NCI-H524 (cell line): ENCODE measurements around the gene PRKRA.
A peak's percentile ranks its signal among the peaks of the same experiment; 100 is the strongest.
"Not testable (repeated sequence)": the region's sequence is repeated elsewhere in the genome, so short reads cannot be mapped to it uniquely, and the experiment has no call there.

Experiments used
- DNase-seq, 2 experiments: peaks; one replicate each; lab custom pipeline; 2025; lab: John Stamatoyannopoulos, UW

PRKRA gene

GRCh38 chr2:178457390-178457886, 6.5 kb upstream of the PRKRA start:
- no peak for DNase-seq

DNA sequence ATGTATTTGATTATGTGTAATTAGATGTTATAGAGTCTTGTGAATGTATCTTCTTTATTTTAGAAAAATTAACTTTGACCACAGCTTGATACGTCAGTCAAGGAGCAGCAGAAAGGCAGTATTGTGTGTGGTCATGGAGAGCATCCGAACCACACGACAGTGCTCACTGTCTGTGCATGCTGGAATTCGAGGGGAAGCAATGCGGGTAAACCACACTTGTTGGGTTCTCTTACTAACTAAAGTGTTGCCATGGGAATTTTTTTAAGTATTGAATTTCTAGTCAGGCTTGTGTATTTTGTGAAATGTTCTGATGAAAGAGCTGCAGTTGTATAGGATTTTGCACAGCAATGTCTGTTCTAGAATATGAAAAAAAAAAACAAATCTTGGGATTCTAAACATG, 5.0 kb upstream of the PRKRA start:
- DNase-seq, result no peak

- DNase-seq, result no peak
Measured at GRCh38 chr2:178452870-178453269, 1.9 kb upstream of the PRKRA start.

DNA sequence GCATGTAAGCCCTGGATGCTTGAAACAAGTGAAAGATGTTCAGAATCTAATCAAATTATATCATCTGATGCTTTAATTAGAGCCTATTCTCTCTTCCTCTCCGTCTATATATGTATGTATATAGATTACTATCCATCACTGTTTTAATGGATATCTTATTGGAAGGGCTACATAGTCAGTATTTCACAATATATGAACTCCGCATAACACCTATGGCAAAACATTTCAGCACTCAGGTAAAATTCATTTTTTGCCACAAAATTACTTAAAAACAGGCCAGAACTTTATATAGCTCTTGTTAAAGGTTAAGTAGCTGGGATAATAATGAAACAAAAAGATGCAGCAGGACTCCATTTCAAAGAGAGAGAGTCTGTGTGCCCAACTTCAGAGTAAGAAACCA, 1.4 kb upstream of the PRKRA start:
- DNase-seq, result no peak

- peak in 1 of 2 experiments; percentile 75 for DNase-seq
Measured at GRCh38 chr2:178450524-178450773, 526 bp downstream of the PRKRA start.

DNA sequence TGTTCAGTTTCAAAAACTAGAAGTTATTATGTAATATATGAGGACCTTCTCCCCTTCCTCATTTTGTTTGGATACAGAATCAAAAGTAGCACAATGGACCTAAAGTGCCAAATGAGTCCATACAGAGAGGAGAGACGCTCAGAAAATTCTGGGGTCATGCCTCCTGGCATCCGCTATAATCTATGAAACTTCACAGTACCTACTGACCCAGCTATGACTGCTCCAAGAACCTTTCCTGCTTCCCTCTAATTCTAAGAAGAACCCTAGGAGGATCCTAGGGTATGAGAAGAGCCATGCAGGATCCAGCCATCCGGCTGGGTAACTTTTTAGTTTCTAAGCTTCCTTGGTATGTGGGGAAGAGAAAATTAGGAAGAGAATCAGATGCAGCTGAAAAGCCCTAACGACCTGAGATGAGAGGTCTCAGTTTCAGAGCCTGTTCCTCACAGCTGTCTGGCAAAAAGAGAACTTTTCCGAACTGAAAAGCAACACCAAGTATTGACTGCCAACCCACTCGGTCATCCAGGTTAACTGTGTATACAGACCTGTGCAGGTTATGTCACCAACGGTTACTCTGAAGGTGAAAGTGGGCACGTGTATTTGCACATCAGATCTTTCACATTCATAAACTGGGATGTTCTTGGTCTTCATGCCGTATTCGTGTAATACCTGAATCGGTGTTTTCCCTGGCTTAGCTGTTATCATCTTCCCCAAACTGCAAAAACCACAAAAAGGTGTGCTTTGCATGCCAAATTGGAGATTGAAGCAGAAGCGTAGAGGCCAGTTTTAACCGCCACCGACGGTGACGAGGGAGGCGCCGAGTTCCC, 1.1 kb downstream of the PRKRA start:
- peak in 1 of 2 experiments; percentile 28 for DNase-seq

- no peak for DNase-seq
Measured at GRCh38 chr2:178448968-178449661, 1.9 kb downstream of the PRKRA start.

DNA sequence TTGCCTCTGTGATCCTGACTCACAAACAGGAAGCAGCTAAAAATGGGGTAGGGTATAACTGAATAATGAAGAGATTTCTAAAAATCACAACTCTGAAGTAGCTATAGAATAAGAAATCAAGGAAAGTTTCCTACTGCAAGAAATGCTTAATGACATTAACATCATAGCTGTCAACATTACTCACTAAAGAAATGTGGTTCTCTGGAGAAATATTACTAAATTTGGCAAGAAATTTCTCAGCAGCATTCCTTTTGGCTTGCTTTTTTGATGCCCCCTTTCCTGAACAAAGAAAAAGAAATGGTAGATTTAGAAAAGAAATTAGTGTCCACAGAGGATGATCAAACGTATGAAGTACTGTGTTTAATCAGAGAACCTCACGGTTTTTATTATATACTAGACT, 9.5 kb downstream of the PRKRA start:
- no peak for DNase-seq

- DNase-seq, result no peak
Measured at GRCh38 chr2:178436662-178437061, 14.3 kb downstream of the PRKRA start.

DNA sequence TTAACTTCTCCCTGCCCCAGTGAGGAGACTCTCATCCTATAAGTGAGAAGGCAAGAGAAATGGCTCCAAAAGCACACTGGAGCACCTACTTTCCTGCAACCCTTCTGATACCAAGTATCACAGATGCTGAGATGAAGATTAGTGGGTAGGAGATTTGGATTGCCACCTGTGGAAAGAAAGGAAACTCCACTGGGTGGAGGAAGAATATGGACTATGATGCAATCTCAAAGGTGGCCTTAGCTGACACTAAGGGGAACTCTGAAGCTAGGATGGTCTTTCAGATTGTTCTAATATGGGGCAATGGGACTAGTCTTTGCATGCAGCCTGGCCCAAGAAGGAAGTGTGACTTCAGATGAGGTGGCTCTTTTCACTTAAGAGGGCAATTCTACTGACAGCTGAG, 21.6 kb downstream of the PRKRA start:
- DNase-seq, result no peak

DNA sequence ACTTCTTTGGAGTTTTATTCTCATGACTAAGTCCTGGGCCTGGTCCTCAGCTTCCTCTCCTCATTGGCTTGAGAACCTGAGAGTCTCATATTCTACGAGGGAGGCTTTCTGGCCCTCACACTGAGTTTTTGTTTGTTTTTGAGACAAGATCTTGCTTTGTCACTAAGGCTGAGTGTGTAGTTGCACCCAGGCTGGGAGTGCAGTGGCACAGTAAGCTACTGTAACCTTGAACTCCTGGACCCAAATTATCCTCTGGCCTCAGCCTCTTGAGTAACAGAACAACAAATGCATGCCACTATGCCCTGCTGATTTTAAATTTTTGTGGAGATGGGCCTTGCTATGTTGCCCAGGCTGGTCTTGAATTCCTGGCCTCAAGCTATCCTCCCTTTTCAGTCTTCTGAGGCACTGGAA, 22.6 kb downstream of the PRKRA start:
- DNase-seq, result no peak

DNA sequence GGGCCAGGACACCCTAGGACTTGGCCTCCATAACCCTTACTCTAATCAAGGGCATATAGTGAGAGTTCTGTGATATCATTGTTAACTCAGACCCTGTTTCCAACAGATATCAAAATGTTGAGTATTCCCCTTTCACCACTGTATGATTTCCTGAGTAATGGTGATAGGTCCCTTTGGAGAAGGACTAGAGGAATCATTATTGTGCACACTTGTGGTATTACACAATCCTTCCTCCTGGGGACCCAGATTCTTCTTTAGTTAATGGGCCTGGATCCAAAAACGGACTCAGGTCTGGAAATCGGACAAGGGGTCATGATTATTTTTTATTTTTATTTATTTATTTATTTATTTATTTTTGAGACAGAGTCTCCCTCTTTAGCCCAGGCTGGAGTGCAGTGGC, 23.5 kb downstream of the PRKRA start:
- DNase-seq, result no peak

GRCh38 chr2:178426388-178426787, 24.6 kb downstream of the PRKRA start:
- no peak for DNase-seq

DNA sequence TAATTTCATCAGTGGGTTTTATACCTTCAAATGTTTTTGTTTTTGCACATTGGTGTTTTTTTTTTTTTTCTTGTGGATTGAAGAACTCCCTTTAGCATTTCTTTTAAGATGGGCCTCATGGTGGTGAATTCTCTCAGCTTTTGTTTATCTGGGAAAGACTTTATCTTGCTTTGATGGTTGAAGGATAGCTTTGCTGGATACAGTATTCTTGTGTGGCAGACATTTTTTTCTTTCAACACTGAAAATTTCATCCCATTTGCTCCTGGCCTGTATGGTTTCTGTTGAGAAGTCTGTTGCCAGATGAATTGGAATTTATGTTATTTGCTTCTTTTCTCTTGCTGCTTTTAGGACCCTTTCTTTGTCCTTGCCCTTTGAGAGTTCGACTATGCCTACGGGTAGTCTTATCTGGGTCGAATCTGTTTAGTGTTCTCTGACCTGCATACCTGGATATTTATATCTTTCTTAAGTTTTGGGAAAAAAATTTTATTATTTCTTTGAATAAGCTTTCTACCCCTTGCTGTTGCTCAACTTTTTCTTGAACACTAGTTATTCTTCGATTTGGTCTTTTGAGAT, 25.6 kb downstream of the PRKRA start:
- DNase-seq, result no peak

GRCh38 chr2:178423746-178424145, 27.2 kb downstream of the PRKRA start:
- DNase-seq, result not testable (repeated sequence)

DNA sequence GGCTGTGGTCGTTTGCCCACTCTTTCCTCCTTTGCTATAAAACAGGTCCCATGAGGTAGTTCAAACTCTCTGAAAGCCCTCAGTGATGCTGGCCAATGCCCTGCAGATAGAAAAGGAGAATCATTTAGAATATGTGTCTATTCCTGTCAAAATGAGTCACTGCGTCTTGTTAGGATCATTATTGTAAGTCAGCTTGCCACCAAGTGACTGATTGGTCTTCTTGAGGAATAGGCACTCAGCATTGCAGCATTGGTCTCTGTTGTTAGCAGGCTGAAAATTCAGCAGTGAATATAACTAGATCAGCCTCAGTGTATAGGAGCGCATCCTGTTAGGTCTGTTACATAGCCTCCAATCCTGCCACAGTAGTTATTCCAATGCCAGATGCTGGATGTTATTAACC, 28.9 kb downstream of the PRKRA start:
- no peak for DNase-seq

- DNase-seq, result no peak
Measured at GRCh38 chr2:178420463-178420999, 30.4 kb downstream of the PRKRA start.

GRCh38 chr2:178419123-178419522, 31.9 kb downstream of the PRKRA start:
- DNase-seq, result peak in 1 of 2 experiments; percentile 19

- DNase-seq, result no peak
Measured at GRCh38 chr2:178418426-178418825, 32.5 kb downstream of the PRKRA start.

GRCh38 chr2:178417916-178418315, 33.1 kb downstream of the PRKRA start:
- no peak for DNase-seq

DNA sequence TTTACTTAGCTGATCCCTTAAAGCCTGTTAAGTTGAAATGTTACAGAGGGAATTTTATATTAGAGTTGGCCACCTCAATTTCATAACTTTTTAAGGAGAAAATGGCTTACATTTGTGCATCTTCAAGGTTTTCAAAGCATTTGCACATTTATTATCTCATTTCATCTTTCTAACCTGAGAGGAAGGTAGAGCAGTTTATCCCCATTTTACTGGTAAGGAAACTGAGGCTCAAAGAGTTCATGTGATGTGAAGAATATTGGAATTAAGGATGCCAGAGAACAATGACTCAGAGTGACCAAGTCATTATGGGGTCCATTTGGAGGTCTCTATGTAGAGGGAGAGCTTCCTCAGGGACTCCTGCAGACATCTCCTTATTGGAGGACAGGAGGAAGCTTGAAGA, 35.0 kb downstream of the PRKRA start:
- DNase-seq, result no peak

DNA sequence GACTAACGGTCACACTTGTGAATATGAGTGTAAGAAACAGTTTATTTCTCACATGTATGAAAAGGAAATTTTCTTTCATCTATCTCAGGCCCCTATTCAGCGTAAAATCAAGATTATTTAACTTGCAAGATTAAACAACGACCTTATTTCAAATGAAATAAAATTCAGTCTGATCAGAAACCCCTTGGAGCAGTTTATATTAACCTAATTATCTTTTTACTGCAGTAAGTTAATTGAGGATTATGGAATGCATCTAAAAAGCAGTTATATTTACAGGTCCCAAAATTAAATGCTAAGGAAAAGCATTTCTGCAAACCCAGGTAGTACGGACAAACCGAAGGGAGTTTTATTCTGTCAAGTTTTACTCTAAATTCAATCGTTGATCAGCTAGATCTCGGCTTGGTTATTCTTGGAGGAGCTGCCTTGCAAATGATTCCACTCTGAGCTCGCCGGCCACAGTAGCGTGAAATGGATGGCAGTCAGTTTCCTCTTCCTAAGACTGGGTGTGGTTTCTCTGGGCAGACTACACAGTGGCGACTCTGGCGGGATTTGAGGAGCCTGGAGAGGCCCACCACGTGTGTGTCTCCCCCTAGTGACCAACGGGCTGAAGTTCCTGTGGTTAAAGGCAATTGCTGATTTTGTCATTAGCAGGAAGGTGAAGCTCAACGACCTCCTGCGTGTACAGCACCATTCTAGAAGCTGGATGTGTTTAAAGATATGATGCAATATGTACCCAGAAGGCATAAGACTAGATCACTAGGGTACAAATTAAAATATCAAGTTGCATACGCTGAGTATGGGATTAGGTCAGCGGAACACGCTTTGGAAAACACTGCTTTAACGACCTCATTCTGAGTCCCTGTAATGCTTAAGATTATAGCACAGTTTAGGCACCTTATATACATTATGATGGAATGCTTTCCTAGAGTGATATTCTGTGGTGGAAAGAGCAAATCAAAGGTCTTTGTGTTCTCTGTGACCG, 36.4 kb downstream of the PRKRA start:
- DNase-seq, result peak; percentile 77 to 95
